ENCODE data around the gene ZNF580.
A peak's percentile ranks its signal among the peaks of the same experiment; 100 is the strongest.

ZNF580 gene

DNA sequence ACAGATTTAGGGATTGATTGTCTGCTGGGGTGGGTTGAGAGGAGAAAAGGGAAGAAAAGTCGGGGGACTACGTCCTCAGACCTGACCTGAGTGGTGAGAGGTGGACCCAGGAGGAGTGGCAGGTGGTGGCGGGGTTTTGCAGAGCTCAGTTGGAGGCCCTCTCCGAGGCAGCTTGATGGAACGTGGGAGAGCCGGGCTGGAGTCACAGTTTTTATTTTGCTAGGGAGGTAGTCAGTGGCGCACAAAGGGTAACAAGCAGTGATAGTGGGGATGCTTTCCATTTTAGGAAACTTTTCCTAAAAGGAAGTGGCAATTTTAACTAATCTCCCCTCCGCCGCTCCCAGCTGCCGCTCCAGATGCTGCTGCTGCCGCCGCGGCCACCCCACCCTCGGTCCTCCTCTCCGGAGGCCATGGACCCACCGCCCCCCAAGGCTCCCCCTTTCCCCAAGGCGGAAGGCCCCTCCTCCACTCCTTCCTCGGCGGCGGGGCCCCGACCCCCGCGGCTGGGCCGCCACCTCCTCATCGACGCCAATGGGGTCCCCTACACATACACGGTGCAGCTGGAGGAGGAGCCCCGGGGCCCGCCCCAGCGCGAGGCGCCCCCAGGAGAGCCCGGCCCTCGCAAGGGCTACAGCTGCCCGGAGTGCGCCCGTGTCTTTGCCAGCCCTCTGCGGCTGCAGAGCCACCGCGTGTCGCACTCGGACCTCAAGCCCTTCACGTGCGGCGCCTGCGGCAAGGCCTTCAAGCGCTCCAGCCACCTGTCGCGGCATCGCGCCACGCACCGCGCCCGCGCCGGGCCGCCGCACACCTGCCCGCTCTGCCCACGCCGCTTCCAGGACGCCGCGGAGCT lies 1.6 kb downstream of the ZNF580 start:
- peaks cover 25% of the 10 kb centered on the region for H3K36me3 ChIP-seq (replicated peaks)
- H3K4me3 ChIP-seq, result peak overlapping the region; percentile 78
- peak in 1 of 2 experiments; percentile 60 for DNase-seq (ENCODE audit: low spot score in 2 of 2)
- peaks cover 24% of the 10 kb centered on the region for H3K4me1 ChIP-seq
- H3K9me3 ChIP-seq, result no peaks in the 10 kb centered on the region
- H3K27me3 ChIP-seq (ENCODE audit: low read depth), result no peaks in the 10 kb centered on the region
- in situ Hi-C loops (cut with MboI; ENCODE audit: low sequenced_read_pairs), result no loop called here

DNA sequence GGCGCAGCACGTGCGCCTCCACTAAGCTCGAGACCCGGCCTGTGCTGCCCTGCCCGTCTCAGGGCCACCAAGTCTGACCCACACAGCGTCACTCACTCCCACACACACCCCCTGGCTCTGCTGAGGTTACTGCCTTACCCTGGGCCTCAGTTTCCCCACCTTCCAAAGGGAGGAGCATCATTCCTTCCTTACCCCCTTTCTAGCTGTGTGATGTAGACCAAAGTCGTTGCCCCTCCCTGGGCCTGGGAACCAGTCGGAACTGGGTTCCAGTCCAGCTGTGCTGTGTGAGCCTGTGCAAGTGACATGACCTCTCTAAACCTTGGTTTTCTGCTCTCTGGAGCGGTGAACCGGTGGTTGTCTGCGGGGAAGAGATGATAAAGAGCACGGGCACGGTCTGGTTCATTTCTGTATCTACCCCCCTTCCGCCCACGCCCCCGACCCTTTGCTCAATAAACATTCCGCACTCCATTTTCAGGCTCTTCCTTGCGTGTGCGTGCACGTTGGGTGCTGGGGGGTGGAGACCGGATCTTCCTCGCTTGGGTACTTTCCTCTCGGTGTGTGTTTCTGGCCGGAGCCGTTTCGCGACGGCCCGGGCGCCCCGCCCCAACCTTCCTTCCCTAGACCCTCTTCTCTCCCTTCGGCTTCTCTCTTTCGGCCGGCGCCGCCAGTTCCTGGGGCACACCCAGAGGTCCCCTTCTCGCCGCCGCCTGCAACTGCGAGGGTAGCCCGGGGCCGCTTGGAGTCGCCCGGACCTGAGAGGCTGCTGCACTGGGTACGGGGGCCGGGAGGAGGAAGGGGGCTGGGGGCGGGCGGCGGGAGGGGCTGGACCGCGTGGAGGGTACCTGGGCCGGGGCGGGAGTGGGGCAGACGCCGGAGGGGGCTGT lies 2.4 kb downstream of the ZNF580 start, which contains the start of gene ZNF581:
TSS of gene ZNF581 (plus strand) at position 647 of the 884 bp plus-strand sequence. CDS start 923 bp downstream, outside the sequence.
- H3K27me3 ChIP-seq (ENCODE audit: low read depth), result no peaks in the 10 kb centered on the region
- H3K4me1 ChIP-seq, result peaks cover 26% of the 10 kb centered on the region
- in situ Hi-C loops (cut with MboI; ENCODE audit: low sequenced_read_pairs), result no loop called here
- H3K4me3 ChIP-seq, result peak within 1 kb of the TSS; percentile 78
- peaks cover 25% of the 10 kb centered on the region for H3K36me3 ChIP-seq (replicated peaks)
- DNase-seq (ENCODE audit: low spot score in 2 of 2), result peak; percentile 69 to 87
- H3K9me3 ChIP-seq, result no peaks in the 10 kb centered on the region

DNA sequence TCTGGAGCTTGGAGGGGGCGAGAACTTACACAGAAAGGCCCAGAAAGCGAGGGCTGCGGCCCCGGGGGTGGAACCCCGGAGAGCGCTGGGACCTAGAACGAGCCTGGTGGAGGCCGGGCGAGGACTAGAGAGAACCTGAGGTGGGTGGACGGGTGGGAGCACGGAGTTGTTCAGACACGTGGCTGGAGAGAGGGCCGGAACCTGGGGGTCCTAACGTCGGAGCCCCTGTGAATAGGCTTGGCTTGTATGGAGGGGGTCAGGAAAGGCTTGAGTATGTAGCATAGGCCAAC lies 3.0 kb downstream of the ZNF580 start:
- DNase-seq (ENCODE audit: low spot score in 2 of 2), result no peak
- Histone ChIP-seq H3K36me3 (replicated peaks) (peaks cover 25% of the 10 kb centered on the region), H3K9me3 (no peaks in the 10 kb centered on the region), H3K27me3 (ENCODE audit: low read depth) (no peaks in the 10 kb centered on the region), H3K4me1 (peaks cover 26% of the 10 kb centered on the region), H3K4me3 (peak overlapping the region; percentile 78)
- in situ Hi-C loops (cut with MboI; ENCODE audit: low sequenced_read_pairs), result no loop called here

DNA sequence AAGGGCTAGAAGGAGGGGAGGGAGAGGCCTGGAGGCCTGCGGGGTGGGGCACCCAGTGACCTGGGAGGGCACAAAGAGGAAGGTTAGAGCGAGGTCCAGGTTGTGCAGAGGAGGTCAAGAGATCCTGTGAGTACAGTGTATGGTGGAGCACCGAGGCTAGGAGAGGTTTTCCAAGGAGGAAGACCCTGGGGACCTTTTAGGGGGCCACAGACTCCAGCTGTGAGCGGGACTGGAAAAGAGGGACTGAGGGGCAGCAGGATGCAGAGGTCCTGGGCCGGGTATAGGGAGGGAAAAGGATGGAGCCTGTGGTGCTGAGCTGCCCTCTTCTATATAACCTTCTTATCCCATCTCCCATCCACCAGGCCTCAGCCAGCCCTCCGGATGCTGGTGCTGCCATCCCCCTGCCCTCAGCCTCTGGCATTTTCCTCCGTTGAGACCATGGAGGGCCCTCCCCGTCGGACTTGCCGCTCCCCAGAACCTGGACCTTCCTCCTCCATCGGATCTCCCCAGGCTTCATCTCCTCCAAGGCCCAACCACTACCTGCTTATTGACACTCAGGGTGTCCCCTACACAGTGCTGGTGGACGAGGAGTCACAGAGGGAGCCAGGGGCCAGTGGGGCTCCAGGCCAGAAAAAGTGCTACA lies 3.5 kb downstream of the ZNF580 start:
- no peak for DNase-seq (ENCODE audit: low spot score in 2 of 2)
- peaks cover 25% of the 10 kb centered on the region for H3K36me3 ChIP-seq (replicated peaks)
- no peaks in the 10 kb centered on the region for H3K9me3 ChIP-seq
- in situ Hi-C loops (cut with MboI; ENCODE audit: low sequenced_read_pairs), result no loop called here
- H3K4me1 ChIP-seq, result peaks cover 24% of the 10 kb centered on the region
- H3K27me3 ChIP-seq (ENCODE audit: low read depth), result no peaks in the 10 kb centered on the region
- peak overlapping the region; percentile 78 for H3K4me3 ChIP-seq

DNA sequence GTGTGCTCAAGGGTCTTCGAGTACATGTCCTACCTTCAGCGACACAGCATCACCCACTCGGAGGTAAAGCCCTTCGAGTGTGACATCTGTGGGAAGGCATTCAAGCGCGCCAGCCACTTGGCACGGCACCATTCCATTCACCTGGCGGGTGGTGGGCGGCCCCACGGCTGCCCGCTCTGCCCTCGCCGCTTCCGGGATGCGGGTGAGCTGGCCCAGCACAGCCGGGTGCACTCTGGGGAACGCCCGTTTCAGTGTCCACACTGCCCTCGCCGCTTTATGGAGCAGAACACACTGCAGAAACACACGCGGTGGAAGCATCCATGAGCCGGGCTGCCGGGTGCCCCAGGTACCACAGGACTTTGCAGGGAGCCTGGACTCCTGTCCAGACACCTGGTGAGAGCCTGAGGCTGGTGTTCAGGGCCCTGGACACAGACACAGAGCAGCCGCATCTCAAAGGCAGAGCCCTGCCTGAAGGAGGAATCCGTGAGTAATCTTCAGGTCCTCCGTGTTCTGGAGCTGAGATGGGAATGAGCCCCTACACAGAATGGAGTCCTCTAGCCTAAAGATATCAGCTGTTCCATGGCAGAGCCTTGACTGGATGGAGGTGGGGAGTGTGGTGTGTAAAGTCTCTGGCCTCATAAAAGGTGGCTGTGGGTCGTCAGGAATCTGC lies 4.2 kb downstream of the ZNF580 start:
- peaks cover 21% of the 10 kb centered on the region for H3K4me1 ChIP-seq
- in situ Hi-C loops (cut with MboI; ENCODE audit: low sequenced_read_pairs), result no loop called here
- H3K9me3 ChIP-seq, result no peaks in the 10 kb centered on the region
- no peaks in the 10 kb centered on the region for H3K27me3 ChIP-seq (ENCODE audit: low read depth)
- H3K36me3 ChIP-seq (replicated peaks), result peaks cover 25% of the 10 kb centered on the region
- H3K4me3 ChIP-seq, result peak overlapping the region; percentile 78; the same call in 1 of the 2 replicates
- DNase-seq (ENCODE audit: low spot score in 2 of 2), result no peak

DNA sequence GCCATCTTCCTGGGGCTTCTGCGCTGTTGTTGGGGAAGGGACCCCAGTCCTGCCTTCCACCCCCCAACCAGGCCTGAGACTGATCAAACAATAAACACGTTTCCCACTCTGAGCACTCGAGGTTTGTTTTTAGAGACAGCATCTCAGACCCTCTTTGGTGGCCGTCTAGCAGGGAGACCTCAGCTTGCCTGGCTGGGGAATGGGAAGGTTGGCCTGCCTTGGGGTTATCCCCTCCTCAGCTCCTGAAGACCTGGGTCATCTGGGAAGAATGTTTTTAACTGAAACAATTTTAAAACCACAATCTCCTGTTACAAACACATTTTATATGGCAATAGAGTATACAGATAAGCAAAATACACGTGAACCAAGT lies 4.7 kb downstream of the ZNF580 start:
- Histone ChIP-seq H3K9me3 (no peaks in the 10 kb centered on the region), H3K27me3 (ENCODE audit: low read depth) (no peaks in the 10 kb centered on the region), H3K4me3 (no peak overlapping the region), H3K4me1 (peaks cover 16% of the 10 kb centered on the region), H3K36me3 (replicated peaks) (peaks cover 25% of the 10 kb centered on the region)
- DNase-seq (ENCODE audit: low spot score in 2 of 2), result no peak
- in situ Hi-C loops (cut with MboI; ENCODE audit: low sequenced_read_pairs), result no loop called here

DNA sequence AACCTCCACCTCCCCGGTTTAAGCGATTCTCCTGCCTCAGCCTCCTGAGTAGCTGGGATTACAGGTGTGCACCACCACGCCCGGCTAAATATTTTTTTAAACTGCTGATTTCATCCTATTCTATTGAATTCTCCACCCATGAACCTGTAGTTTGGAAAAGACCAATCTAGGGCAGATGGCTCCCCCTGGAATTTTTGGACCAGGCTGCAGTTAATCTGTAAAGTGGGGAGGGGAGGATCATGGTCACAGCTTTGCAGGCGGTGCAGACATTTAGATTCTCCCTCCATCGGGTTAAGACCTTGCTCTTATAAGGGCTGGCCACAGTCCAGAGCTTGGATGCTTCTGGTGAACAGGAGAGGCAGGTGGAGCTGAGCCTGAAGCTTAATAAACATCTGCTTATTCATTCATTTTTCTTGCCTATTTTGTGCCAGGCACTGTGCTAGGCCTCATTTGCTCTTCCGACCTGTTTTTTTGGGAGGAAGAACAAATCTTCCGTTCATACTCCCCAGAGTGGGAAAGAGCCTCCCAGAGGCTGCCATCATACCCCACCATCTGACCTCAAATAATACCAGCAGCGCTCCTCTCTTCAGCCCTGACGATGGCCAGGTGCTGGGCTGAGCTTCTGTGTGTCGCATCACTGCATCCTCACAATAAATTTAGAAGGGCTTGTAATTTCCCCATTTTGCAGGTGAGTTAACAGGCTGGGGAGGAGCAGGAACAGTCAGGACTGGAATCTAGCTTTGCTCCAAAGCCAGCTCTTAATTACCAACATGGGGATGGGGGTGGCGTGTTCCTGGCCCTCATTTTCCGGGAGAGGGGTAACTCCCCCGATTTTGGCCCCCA lies 6.3 kb downstream of the ZNF580 start:
- in situ Hi-C loops (cut with MboI; ENCODE audit: low sequenced_read_pairs), result no loop called here
- H3K9me3 ChIP-seq, result no peaks in the 10 kb centered on the region
- no peaks in the 10 kb centered on the region for H3K27me3 ChIP-seq (ENCODE audit: low read depth)
- DNase-seq (ENCODE audit: low spot score in 2 of 2), result no peak
- peaks cover 15% of the 10 kb centered on the region for H3K4me1 ChIP-seq
- H3K36me3 ChIP-seq (replicated peaks), result peaks cover 25% of the 10 kb centered on the region
- H3K4me3 ChIP-seq, result peak overlapping the region; percentile 96

DNA sequence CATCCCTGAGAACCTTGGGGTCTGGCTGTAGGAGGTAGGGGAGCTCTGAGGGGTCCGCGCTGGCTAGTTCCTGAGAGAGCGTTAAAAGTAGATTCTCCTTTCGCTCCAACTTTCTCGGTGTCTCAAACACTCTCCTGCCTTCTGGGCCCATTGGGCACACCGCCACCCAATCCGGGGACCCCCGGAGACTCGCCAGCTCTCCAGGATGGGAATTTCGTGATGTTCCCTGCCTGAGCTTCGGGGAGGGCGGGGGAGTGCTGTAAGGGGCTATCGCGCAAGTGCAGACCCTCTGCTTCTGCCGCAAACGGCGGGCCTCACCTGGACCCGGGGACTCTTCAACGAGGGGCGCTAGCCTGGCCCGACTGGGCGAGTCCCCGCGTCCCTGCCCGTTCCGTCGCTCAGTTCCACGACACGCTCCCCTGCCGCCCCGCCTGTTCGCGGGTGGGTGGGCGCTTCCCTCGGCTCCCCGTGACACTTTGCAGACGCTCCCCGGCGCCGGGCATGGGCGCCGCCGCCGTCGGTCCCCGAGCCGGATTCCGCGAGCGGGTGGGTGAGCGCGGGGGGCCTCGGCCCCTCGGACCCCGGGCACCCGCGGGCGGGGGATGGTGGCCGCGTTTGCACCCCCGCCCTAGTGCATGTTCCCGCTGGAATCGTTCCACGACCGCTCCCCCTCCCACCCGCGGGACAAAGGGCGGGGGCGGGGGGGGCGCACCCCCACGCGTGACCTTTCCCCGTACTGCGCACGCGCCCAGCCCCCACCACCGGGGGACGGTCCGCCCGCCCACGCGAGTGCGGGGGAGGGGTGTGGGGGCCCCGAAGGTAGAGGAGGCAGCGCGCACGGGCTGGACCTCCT lies 7.2 kb downstream of the ZNF580 start, which contains the start of gene CCDC106:
TSS of gene CCDC106 (plus strand) at position 481 of the 853 bp plus-strand sequence. CDS start 835 bp downstream, outside the sequence.
- no peaks in the 10 kb centered on the region for H3K27me3 ChIP-seq (ENCODE audit: low read depth)
- peaks cover 25% of the 10 kb centered on the region for H3K36me3 ChIP-seq (replicated peaks)
- peak within 1 kb of the TSS; percentile 96 for H3K4me3 ChIP-seq
- no peaks in the 10 kb centered on the region for H3K9me3 ChIP-seq
- DNase-seq (ENCODE audit: low spot score in 2 of 2), result peak; percentile 72 to 88
- in situ Hi-C loops (cut with MboI; ENCODE audit: low sequenced_read_pairs), result no loop called here
- H3K4me1 ChIP-seq, result peaks cover 11% of the 10 kb centered on the region

DNA sequence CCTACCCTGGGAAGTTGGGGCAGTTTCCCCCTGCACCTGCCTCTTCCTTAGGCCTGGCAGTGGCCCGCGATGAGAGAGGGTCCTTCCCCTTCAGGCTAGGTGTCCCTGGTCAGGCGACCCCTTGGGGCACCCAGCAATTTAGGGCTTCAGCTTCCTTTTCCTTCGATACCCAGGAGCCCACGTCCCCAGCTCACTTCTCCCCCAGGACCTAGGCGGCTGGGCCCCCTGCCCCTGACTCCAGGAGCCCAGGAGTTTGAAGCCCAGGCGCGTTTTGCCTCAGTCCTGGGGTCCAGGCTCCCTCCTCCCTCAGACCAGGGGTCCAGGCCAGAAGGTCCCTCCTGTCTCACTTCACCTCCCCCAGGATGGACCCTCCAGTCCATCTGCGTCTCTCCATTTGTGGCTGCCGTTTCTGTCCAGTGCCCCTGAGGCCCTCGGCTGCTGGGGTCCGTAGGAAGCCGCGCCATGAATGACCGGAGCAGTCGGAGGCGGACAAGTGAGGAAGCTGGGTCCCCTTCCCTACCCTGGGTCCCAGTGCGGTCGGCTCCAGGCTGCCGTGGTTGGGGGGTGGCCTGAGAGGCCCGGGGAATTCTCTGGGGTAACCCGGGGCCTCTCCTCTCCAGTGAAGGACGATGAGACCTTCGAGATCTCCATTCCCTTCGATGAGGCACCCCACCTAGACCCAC lies 7.9 kb downstream of the ZNF580 start:
- peaks cover 25% of the 10 kb centered on the region for H3K36me3 ChIP-seq (replicated peaks)
- H3K4me3 ChIP-seq, result peak overlapping the region; percentile 96
- no peaks in the 10 kb centered on the region for H3K27me3 ChIP-seq (ENCODE audit: low read depth)
- no peaks in the 10 kb centered on the region for H3K9me3 ChIP-seq
- in situ Hi-C loops (cut with MboI; ENCODE audit: low sequenced_read_pairs), result no loop called here
- no peak for DNase-seq (ENCODE audit: low spot score in 2 of 2)
- H3K4me1 ChIP-seq, result peaks cover 8% of the 10 kb centered on the region

DNA sequence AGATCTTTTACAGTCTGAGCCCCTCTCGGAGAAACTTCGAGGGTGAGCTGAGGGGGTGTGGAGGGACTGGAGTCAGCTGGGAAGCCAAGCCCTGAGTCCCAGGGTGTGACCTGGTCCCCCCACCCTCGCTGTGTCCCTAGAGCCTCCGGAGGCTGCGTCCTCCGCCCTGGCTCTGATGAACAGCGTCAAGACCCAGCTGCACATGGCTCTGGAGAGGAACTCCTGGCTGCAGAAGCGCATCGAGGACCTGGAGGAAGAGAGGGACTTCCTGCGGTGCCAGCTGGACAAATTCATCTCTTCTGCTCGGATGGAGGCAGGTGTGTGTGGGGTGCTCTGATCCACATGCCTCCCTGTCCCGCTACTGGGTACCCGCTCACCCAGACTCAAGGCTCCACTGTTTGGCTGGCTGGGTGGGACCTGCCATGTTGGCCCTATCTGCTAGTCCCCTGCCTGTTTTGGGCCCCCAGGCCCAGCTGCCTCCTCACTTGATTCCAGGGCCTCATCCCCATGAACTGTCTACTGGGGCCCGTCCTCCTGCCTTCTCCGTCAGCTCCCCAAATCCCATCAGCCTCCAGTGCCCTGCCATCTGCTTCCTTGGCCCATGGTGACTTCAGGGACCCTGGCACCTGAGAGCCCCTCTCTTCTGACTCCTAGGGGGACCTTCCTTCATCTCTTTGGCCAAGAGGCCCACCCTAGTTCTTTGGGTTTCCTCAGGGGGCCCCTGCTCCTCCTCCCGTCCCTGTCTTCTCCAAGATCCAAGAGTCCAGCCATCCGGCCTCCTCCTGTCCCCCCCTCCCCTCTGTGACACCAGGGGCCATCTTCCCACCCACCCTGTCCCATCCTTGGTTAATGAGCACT lies 8.7 kb downstream of the ZNF580 start:
- H3K27me3 ChIP-seq (ENCODE audit: low read depth), result no peaks in the 10 kb centered on the region
- H3K4me1 ChIP-seq, result peaks cover 8% of the 10 kb centered on the region
- H3K9me3 ChIP-seq, result no peaks in the 10 kb centered on the region
- in situ Hi-C loops (cut with MboI; ENCODE audit: low sequenced_read_pairs), result loop anchor here (25.0 kb wide), 2 partner anchors 1187 to 1462 kb away; partner anchors contain the start of genes CDC42EP5, LENG9, MBOAT7 and TSEN34
- peak overlapping the region; percentile 96 for H3K4me3 ChIP-seq
- peaks cover 23% of the 10 kb centered on the region for H3K36me3 ChIP-seq (replicated peaks)
- no peak for DNase-seq (ENCODE audit: low spot score in 2 of 2)

DNA sequence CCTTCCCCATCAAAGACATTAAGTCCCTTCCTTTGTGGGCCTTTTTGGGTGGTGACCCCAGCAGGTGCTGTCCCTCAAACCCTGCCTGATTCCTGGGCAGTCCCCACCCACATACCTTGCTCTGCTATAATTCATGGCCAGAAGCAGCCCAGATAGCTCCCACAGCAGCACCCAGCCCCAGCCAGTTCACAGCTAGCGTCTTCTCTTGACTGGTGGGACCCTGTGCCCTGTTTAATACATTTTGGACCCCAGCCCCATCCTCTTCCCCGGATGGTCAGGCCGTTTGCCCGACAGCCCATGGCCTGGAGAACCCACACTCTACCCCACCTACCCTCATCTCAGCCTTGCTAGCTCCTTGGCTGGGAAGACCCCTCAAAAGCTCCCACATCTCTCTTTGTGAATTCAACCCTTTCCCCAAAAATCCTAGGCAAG lies 9.3 kb downstream of the ZNF580 start:
- Histone ChIP-seq H3K4me3 (no peak overlapping the region), H3K27me3 (ENCODE audit: low read depth) (no peaks in the 10 kb centered on the region), H3K36me3 (replicated peaks) (peaks cover 19% of the 10 kb centered on the region), H3K9me3 (no peaks in the 10 kb centered on the region), H3K4me1 (peaks cover 8% of the 10 kb centered on the region)
- no peak for DNase-seq (ENCODE audit: low spot score in 2 of 2)
- in situ Hi-C loops (cut with MboI; ENCODE audit: low sequenced_read_pairs), result loop anchor here (25.0 kb wide), 2 partner anchors 1188 to 1463 kb away; partner anchors contain the start of genes CDC42EP5, LENG9, MBOAT7 and TSEN34
